Left ventricle myocardium inferior (tissue), 1 donor: ENCODE results near the gene IPO8. TPM values are rescaled to one million over a fixed set of nuclear protein-coding genes. Genes with fewer than 3 reads are reported as not detected.
A peak's percentile ranks its signal among the peaks of the same experiment; 100 is the strongest.

Experiments
- DNase-seq: peaks from one replicate; pipeline ENCODE4 v3.0.0-alpha.2; 2020
- H3K27ac ChIP-seq: fragments of 200-600 bp; replicated peaks from 2 replicates; pipeline ENCODE4 v1.8.0; 2021
- H3K27me3 ChIP-seq: fragments of 200-600 bp; 2 replicates; pipeline ENCODE4 v1.8.0; 2021; ENCODE audit warnings: low read depth
- H3K36me3 ChIP-seq: fragments of 200-600 bp; 2 replicates; pipeline ENCODE4 v1.8.0; 2021
- H3K4me1 ChIP-seq: fragments of 200-600 bp; 2 replicates; pipeline ENCODE4 v1.8.0; 2021
- H3K4me3 ChIP-seq: fragments of 200-600 bp; 2 replicates; pipeline ENCODE4 v1.8.0; 2021; ENCODE audit warnings: mild to moderate bottlenecking, moderate library complexity
- H3K9me3 ChIP-seq: fragments of 200-600 bp; replicated peaks from 2 replicates; pipeline ENCODE4 v1.8.0; 2021
- intact Hi-C: fragments of 100-400 bp; cut with micrococcal nuclease; formaldehyde crosslinking; loops from one replicate; pipeline ENCODE4 v1.11.0; 2022
- long read RNA-seq: library from polyadenylated mRNA; unstranded; transcript quantifications from one replicate; pipeline ENCODE4 v2.0.0, GENCODE V29; 2021
- total RNA-seq: library from RNA; stranded (reverse); fragmentation: NEBNext Ultra II Directional; extraction: Animal tissue kit (Norgen Biotek cat#: 25700); gene quantifications from one replicate; pipeline ENCODE4 v1.2.1, GENCODE V29; 2021
- TF ChIP-seq, protein P1 (sequence below): fragments of 200-600 bp; IDR thresholded peaks from 2 replicates; pipeline ENCODE4 v1.8.0; 2021; ENCODE audit warnings: antibody characterized with exemption, mild to moderate bottlenecking, borderline replicate concordance
- donor health status: DM: no; HTN: yes; CAD: no; lungs with severe emphysema.

The IPO8 gene
- 25.2 TPM for total RNA-seq
- long read RNA-seq, full-length matches to known transcripts = 5 of 16 reads
- long read RNA-seq, partial matches to known transcripts = 9 of 16 reads
- long read RNA-seq, other reads (novel, unspliced or antisense) = 2 of 16 reads

DNA sequence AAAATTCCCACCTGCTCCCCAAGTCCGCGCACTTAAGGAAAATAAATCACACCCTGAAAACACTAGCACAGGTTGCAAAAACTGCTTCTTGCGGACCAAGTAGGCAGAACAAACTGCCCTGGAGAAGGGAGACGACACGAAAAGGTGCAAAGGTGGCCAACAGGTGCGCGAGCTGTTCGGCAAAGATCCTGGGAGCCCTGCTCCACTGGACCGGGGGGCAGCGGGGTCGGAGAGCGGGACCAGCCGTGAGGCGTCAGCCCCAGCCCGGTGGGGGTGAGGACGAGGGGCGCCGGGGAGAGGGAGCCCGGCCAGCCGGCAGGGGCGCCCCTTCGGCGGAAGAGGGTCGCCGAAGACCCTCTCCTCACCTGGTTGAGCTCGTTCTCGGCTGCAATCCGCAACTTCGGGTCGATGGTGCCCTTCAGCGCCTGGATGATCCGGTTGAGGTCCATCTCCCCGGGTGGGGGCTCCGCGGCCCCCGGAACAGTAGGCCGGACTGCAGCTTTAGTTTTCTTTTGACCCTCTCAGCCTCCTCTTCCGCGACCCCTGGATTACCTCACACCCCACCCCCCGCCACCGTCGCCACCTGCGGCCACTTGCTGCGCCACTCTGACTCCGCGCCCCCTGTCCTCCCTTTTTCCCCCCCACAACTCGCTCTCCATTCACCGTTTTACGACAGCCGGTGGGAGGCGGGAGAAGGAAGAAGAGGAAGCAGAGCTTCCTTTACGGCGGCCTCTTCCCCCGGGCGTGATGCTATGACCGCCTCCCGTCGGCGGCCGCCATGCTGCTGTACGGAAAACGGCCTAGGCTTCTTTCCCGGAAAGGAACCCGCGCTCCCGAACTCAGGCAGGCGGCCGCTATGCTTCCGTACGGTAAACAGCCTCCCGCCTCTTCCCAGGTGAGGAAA is at the start of gene IPO8:
TSS of gene IPO8 (minus strand) at position 671 of the 904 bp plus-strand sequence. CDS start at position 449, 222 bp downstream.
- no peaks in the 10 kb centered on the region for H3K36me3 ChIP-seq
- TF ChIP-seq, protein P1, sequence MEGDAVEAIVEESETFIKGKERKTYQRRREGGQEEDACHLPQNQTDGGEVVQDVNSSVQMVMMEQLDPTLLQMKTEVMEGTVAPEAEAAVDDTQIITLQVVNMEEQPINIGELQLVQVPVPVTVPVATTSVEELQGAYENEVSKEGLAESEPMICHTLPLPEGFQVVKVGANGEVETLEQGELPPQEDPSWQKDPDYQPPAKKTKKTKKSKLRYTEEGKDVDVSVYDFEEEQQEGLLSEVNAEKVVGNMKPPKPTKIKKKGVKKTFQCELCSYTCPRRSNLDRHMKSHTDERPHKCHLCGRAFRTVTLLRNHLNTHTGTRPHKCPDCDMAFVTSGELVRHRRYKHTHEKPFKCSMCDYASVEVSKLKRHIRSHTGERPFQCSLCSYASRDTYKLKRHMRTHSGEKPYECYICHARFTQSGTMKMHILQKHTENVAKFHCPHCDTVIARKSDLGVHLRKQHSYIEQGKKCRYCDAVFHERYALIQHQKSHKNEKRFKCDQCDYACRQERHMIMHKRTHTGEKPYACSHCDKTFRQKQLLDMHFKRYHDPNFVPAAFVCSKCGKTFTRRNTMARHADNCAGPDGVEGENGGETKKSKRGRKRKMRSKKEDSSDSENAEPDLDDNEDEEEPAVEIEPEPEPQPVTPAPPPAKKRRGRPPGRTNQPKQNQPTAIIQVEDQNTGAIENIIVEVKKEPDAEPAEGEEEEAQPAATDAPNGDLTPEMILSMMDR = peak; percentile 42
- DNase-seq = peak; percentile 93
- peak within 1 kb of the TSS; percentile 70 for H3K27ac ChIP-seq
- intact Hi-C loops = no loop called here
- H3K4me1 ChIP-seq = peaks cover 54% of the 10 kb centered on the region
- no peaks in the 10 kb centered on the region for H3K9me3 ChIP-seq
- peak within 1 kb of the TSS; percentile 97 for H3K4me3 ChIP-seq
- H3K27me3 ChIP-seq = no peaks in the 10 kb centered on the region

DNA sequence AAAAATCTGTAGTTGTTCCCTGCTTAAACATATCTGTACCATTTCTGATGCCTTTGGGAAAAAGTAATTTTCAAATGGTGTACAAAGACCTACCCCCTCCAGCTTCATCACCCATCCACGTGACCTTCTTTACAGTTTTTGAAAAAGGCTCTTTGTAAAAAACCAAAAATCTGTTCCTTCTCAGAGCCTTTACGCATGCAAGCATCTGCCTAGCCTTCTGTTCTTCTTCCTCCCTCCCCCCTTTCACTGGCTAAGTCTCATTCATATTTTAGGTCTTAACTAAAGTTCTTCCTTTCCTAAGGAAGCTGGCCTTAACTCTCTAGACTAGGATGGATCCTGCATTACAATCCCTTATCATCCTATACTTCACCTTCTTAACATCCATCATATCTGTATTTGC is 48.7 kb upstream of the IPO8 start:
- Histone ChIP-seq H3K9me3 (no peaks in the 10 kb centered on the region), H3K4me3 (no peak overlapping the region), H3K4me1 (no peaks in the 10 kb centered on the region), H3K36me3 (peaks cover 20% of the 10 kb centered on the region), H3K27me3 (no peaks in the 10 kb centered on the region), H3K27ac (no peak overlapping the region)
- TF ChIP-seq, protein P1 = no peak
- no peak for DNase-seq
- intact Hi-C loops = no loop called here

DNA sequence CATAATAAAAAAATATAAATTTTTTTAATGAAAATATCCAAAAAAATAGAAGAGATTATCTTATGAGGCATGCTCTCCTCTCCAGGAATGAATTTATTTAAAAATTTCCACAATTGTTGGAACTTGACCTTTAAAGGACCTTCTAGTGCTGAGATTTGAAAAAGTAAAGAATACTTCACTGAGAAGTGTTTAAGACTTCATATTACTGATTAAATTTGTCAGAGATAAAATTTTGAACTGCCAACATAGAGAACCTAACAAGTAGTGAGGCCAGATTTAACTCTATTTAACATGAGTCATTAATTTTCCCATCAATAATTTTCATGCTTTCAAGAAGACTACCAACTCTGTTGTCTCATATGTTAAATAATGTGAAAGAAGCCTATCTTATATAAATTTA is 44.6 kb upstream of the IPO8 start:
- Histone ChIP-seq H3K27ac (no peak overlapping the region), H3K36me3 (peaks cover 5% of the 10 kb centered on the region), H3K27me3 (no peaks in the 10 kb centered on the region), H3K4me3 (no peak overlapping the region), H3K9me3 (no peaks in the 10 kb centered on the region), H3K4me1 (no peaks in the 10 kb centered on the region)
- intact Hi-C loops = no loop called here
- TF ChIP-seq, protein P1 = no peak
- DNase-seq = no peak

DNA sequence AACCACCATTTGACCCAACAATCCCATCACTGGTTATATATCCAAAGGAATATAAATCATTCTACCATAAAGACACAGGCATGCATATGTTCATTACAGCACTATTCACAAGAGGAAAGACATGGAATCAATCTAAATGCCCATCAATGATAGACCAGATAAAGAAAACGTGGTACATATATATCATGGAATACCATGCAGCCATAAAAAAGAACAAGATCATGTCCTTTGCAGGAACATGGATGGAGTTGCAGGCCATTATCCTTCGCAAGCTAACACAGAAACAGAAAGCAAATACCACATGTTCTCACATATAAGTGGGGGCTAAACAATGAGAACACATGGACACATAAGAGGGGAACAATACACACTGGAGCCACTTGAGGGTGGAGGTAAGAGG is 43.4 kb upstream of the IPO8 start:
- DNase-seq = no peak
- H3K36me3 ChIP-seq = peaks cover 11% of the 10 kb centered on the region
- intact Hi-C loops = no loop called here
- H3K4me1 ChIP-seq = no peaks in the 10 kb centered on the region
- no peak overlapping the region for H3K4me3 ChIP-seq
- H3K9me3 ChIP-seq = no peaks in the 10 kb centered on the region
- H3K27me3 ChIP-seq = no peaks in the 10 kb centered on the region
- H3K27ac ChIP-seq = no peak overlapping the region
- TF ChIP-seq, protein P1 = no peak

GRCh38 chr12:30732954-30733637 is 37.4 kb upstream of the IPO8 start:
- Histone ChIP-seq H3K9me3 (no peaks in the 10 kb centered on the region), H3K36me3 (peaks cover 27% of the 10 kb centered on the region), H3K27ac (no peak overlapping the region), H3K27me3 (no peaks in the 10 kb centered on the region), H3K4me1 (no peaks in the 10 kb centered on the region), H3K4me3 (no peak overlapping the region)
- no peak for DNase-seq
- intact Hi-C loops = no loop called here
- TF ChIP-seq, protein P1 = no peak
